Loucy (cell line): ENCODE measurements around the gene SYNGR2.

Experiments used
- CTCF ChIP-seq: fragments of 200-600 bp; sonication (generic); conservative IDR thresholded peaks from 2 replicates; pipeline ENCODE4 v1.5.1; 2014; ENCODE audit warnings: mild to moderate bottlenecking, antibody characterized with exemption, low read length
- EZH2phosphoT487 ChIP-seq: fragments of 200-600 bp; IDR thresholded peaks from 2 replicates; pipeline ENCODE4 v1.6.1; 2018; ENCODE audit warnings: antibody characterized with exemption, mild to moderate bottlenecking, moderate library complexity, borderline replicate concordance

- TF ChIP-seq CTCF (no peak), EZH2phosphoT487 (no peak)
These were observed 3.4 kb upstream of the SYNGR2 start for GRCh38 chr17:78164748-78165607.
